Measurements from ENCODE around the gene CFAP46. TPM values are rescaled to one million over a fixed set of nuclear protein-coding genes. Genes with fewer than 3 reads are reported as not detected.
"Not testable (repeated sequence)": the region's sequence is repeated elsewhere in the genome, so short reads cannot be mapped to it uniquely, and the experiment has no call there.

The CFAP46 gene
- total RNA-seq, 1 donor from 2014 or later = 0.94 TPM

GRCh38 chr10:132890301-132890700, 52.1 kb downstream of the CFAP46 start:
- peak; percentile 56 for DNase-seq (ENCODE audit: low spot score)
- intact Hi-C loops (cut with DNase I) = no loop called here

GRCh38 chr10:132889556-132889955, 52.8 kb downstream of the CFAP46 start:
- intact Hi-C loops (cut with DNase I) = no loop called here
- peak; percentile 47 for DNase-seq (ENCODE audit: low spot score)

GRCh38 chr10:132888898-132889490, 53.4 kb downstream of the CFAP46 start:
- intact Hi-C loops (cut with DNase I) = no loop called here
- no peak for DNase-seq (ENCODE audit: low spot score)

DNA sequence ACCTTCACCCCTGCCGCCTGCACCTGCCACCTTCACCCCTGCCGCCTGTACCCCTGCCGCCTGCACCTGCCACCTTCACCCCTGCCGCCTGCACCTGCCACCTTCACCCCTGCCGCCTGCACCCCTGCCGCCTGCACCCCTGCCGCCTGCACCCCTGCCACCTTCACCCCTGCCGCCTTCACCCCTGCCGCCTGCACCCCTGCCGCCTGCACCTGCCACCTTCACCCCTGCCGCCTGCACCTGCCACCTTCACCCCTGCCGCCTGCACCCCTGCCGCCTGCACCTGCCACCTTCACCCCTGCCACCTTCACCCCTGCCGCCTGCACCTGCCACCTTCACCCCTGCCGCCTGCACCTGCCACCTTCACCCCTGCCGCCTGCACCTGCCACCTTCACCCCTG, 53.9 kb downstream of the CFAP46 start:
- DNase-seq (ENCODE audit: low spot score); intact Hi-C loops (cut with DNase I): not testable (repeated sequence)

DNA sequence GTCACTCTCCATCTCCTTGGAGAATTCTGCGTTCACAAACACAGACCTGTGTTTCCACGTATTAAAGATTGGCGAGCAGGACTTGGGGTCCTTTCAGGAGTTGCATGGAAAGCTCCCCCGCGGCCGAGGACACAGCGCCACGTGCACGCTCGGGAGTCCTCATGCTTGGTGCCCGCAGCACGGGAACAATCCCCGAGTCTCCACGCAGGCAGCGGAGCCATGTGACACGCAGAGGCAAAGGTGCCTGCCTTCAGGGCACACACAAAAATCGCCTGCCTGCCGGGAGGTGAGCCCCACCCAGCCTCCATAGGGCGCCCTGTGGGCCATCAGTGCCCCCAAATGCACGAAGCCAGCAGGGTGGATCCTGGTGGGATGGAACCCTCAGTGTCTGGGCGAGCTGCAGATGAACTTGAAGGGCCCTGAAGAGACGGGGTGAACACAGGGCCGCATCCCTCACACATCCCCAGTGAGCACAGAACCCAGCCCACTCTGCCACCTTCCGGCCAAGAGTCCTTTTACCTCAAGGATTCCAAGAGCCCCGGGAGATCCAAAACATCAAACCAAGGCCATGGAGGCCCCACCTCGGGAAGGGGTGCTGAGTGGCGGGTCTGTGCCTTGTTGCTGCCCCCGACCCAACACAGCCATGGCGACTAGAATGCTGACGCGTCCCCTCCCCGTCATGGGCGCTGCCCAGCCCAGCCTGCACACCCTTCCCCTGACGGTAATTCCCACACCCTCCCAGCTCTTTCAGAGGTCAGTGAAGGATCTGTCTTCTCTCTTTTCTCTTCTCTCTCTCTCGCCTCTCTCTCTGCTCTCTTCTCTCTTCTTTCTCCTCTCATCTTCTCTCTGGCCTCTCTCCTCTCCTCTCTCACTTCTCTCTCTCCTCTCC, 55.9 kb downstream of the CFAP46 start:
- DNase-seq (ENCODE audit: low spot score) = no peak

DNA sequence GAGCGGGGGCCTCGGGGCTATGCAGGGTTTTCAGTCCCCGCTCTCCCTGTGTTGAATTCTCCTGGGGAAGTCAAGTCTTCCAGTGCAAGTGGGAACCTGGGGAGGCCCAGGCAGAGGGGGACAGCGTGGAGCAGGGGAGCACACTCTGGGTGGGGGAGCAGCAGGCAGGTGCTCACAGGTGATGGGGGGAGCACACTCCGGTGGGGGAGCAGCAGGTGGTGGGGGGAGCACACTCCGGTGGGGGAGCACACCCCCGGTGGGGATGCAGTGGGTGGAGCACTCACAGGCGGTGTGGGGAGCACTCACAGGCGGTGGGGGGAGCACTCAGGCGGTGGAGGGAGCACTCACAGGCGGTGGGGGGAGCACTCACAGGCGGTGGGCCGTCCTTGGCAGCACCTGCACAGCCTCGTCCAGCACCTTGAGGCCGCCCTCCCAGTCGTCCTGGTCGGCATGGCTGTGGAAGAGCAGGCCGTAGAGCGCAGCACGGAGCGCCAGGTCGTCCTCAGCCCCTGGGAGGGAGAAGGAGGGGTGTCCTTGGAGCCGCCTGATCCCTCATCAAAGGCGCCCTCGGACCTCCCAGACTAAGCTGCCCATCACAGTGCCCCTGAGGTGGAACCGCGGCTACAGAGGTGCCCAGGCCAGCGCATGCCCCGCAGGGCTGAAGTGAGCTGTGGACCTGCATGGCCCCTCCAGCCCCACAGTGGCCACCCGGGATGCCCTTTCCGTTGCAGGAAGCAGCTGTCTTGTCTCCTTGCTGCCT, 56.7 kb downstream of the CFAP46 start:
- DNase-seq (ENCODE audit: low spot score) = no peak
- intact Hi-C loops (cut with DNase I) = no loop called here

More for the DNA sequence above, 55.9 kb downstream of the CFAP46 start:
- intact Hi-C loops (cut with DNase I) = no loop called here

- no peak for DNase-seq (ENCODE audit: low spot score)
- intact Hi-C loops (cut with DNase I) = no loop called here
Observed at GRCh38 chr10:132884691-132885271, 57.6 kb downstream of the CFAP46 start.

- DNase-seq (ENCODE audit: low spot score) = no peak
- intact Hi-C loops (cut with DNase I) = no loop called here
Observed at GRCh38 chr10:132884041-132884440, 58.3 kb downstream of the CFAP46 start.

DNA sequence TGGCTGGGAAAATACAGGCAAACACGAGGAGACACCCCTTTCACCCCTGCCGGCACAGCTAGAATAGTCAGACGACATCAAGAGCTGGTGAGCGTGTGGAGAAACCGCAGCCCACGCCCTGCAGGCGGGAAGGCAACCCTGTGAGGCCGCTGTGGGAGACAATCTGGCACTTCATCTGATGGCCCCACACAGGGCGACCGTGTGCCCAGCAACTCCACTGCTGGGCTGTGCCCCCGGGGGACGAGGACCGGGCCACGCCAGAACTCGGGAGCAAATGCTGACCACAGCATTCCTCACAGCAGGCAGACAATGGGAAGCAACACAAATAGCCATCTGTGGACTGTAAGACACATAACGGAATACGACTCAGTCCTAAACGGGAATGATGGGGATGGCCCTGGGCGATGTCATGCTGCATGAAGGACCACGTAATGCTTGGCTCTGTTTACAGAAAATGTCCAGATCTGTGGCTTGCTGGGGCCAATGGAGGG, 58.9 kb downstream of the CFAP46 start:
- DNase-seq (ENCODE audit: low spot score) = no peak
- intact Hi-C loops (cut with DNase I) = no loop called here

DNA sequence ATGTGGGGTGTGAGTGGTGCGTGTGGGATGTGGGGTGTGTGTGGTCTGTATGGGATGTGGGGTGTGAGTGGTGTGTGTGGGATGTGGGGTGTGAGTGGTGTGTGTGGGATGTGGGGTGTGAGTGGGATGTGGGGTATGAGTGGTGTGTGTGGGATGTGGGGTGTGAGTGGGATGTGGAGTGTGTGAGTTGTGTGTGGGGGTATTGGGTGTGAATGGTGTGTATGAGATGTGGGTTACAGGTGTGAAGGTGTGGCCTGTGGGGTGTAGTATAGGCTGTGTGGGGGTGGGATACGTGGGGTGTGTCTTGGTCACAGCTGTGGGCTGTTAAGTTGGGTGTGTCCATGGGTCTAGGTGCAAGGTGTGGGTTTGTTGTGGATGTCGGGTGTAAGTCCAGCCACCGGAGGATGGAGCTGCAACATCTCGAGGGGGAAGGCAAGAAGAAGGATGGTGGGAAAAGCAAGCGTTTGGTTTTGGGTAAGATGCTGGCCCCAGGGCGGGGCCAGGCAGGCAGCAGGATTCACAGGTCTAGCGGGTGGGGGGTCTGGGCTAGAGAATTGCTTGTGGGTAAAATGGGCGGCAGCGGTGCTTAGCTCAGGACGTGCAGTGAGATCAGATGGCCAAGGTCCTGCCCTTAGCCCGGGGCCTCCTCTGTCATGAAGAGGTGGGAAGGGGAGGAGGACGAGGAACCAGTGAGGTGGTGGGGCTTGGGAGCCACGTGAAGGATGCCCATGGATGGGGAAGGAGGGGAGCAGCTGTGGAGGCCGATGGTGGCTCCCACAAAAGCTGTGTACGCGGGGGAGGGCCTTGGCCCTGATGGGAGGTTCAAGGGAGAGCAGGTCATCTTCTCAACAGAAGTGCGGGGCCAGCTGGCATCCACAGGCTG, 60.1 kb downstream of the CFAP46 start:
- DNase-seq (ENCODE audit: low spot score) = no peak
- intact Hi-C loops (cut with DNase I) = no loop called here

DNA sequence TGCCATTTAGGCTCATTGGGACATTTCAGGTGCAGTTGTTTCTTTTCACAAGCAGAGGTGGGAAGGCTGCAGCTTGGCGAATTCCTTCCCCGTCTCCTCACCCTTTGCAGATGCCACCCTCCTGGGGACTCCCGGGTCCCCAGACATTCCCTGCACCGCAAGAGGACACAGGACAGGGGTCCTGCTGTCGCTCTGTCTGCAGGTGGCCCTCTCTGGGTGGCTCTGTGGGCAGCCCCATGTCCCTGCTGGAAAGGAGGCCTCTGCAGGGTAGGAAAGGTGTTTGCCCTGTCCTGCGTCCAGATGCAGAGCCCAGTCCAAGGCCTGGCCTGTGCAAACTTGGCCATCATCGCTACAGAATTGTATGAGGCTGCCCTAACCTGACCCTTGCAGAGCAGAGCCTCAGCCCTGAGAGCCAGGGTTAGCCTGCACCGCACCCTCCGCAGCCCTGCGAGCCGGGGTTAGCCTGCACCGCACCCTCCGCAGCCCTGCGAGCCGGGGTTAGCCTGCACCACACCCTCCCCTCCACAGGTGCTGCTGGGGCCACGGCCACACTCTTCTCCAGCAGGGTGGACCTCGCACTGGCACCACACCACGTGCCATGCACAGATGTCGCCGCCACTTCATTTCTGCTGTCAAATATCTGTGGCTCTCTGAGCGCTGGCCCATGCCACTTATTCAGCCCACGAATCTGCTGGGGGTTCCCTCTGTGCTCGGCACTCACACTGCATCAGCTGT, 61.0 kb downstream of the CFAP46 start:
- peak; percentile 46 for DNase-seq (ENCODE audit: low spot score)
- intact Hi-C loops (cut with DNase I) = no loop called here

- peak; percentile 66 for DNase-seq (ENCODE audit: low spot score)
- intact Hi-C loops (cut with DNase I) = no loop called here
Observed at GRCh38 chr10:132880128-132880981, 62.0 kb downstream of the CFAP46 start.

- DNase-seq (ENCODE audit: low spot score) = peak; percentile 75
- intact Hi-C loops (cut with DNase I) = no loop called here
Observed at GRCh38 chr10:132879408-132880127, 62.8 kb downstream of the CFAP46 start.

DNA sequence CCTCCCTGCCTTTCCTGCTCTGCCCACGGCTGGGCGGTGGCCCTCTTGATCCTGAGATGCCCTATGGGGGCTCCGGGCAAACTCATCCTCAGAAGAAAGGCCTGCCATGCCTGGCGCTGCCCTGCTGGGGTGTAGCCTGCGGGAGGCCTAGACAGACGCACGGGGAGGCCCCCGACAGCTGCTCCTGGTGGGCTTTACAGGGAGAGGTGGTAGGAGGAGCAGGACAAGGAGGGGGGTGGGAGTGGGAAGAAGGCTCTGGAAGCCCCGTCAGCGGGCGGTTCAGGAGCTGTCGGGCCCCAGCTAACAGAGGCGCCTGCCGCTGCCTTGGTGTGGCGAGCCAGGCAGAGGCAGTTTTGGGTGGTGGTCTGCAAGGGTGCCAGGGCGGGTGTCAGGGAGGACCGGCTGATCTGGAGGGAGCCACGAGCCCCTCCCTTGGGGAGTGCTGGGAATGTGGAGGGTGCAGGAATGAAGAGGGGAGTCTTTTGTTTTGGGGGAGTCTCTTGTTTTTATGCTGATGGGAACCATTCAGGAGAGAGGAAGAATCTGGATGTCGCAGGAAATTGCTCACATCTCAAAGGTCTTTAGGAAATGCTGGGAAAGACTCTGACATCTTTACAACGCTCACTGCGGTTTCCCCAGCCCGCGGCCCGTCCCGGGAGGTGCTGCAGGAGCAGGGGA, 63.5 kb downstream of the CFAP46 start:
- DNase-seq (ENCODE audit: low spot score) = peak; percentile 71
- intact Hi-C loops (cut with DNase I) = no loop called here

- intact Hi-C loops (cut with DNase I) = no loop called here
- DNase-seq (ENCODE audit: low spot score) = peak; percentile 67
Observed at GRCh38 chr10:132878091-132878729, 64.2 kb downstream of the CFAP46 start.

DNA sequence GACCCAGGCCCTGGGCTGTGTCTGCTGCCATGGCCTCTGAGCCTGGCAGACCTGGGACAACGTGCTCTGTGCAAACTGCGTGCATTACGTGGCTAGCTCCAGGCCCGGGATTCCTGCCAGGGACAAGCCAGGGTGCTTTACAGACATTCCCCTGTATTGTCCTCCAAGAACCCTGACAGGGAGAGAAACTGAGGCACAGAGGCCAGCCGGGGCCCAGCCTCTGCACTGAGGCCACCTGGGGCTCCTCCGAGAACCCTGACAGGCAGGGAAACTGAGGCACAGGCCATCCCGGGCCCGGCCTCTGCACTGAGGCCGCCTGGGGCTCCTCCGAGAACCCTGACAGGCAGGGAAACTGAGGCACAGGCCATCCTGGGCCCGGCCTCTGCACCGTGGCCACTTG, 64.9 kb downstream of the CFAP46 start:
- peak; percentile 68 for DNase-seq (ENCODE audit: low spot score)

More for the DNA sequence above, 64.9 kb downstream of the CFAP46 start:
- intact Hi-C loops (cut with DNase I) = no loop called here
